HFFc6 (cell line): ENCODE results near the gene NPIPA1. TPM values are rescaled to one million over a fixed set of nuclear protein-coding genes. Genes with fewer than 3 reads are reported as not detected.
"Not testable (repeated sequence)": the region's sequence is repeated elsewhere in the genome, so short reads cannot be mapped to it uniquely, and the experiment has no call there.

Experiments used
- DNase-seq: peaks from one replicate; pipeline ENCODE4 v3.0.0-alpha.2; 2018
- H3K27ac Mint-ChIP-seq: 2 replicates; pipeline ENCODE4 v1.8.0; 2020; ENCODE audit warnings: mild to moderate bottlenecking, mixed read lengths
- H3K27me3 Mint-ChIP-seq: 2 replicates; pipeline ENCODE4 v1.8.0; 2021; ENCODE audit warnings: mild to moderate bottlenecking, moderate library complexity, mixed read lengths; ENCODE audit not compliant: insufficient read depth
- H3K36me3 Mint-ChIP-seq: 2 replicates; pipeline ENCODE4 v1.8.0; 2021; ENCODE audit warnings: low read depth, mixed read lengths
- H3K4me1 Mint-ChIP-seq: 2 replicates; pipeline ENCODE4 v1.8.0; 2020; ENCODE audit warnings: low read depth, mixed read lengths
- H3K4me3 Mint-ChIP-seq: 2 replicates; pipeline ENCODE4 v1.8.0; 2020; ENCODE audit warnings: mild to moderate bottlenecking, moderate library complexity, mixed read lengths
- H3K9me3 Mint-ChIP-seq: 2 replicates; pipeline ENCODE4 v1.8.0; 2020; ENCODE audit warnings: mild to moderate bottlenecking, mixed read lengths
- long read RNA-seq: library from polyadenylated mRNA; unstranded; transcript quantifications from one replicate; pipeline ENCODE4 v2.0.0, GENCODE V29; 2019
- total RNA-seq, 6 experiments: library from RNA; stranded (reverse); fragmentation: NEBNext Ultra II Directional; extraction: Animal tissue kit (Norgen Biotek cat#: 25700); gene quantifications; 2 replicates in 1 of 6; 3 replicates in 5 of 6; pipeline ENCODE4 v1.2.3, GENCODE V29; 2021
- TF ChIP-seq, protein P1 (sequence below): fragments of 200-600 bp; sonication (generic); IDR thresholded peaks from 2 replicates; pipeline ENCODE4 v1.5.0; 2021; ENCODE audit warnings: antibody characterized with exemption, mild to moderate bottlenecking

The NPIPA1 gene
- 10 to 100 TPM; 42.6 to 57.1 (median 44.8) TPM for total RNA-seq
- long read RNA-seq, partial matches to known transcripts = 6 of 11 reads
- long read RNA-seq, other reads (novel, unspliced or antisense) = 5 of 11 reads

- H3K4me3 Mint-ChIP-seq, H3K27ac Mint-ChIP-seq, H3K9me3 Mint-ChIP-seq, H3K4me1 Mint-ChIP-seq, DNase-seq, H3K36me3 Mint-ChIP-seq, H3K27me3 Mint-ChIP-seq: not testable (repeated sequence)
These were observed at the start of gene NPIPA1 for GRCh38 chr16:14937143-14937542. NPIPA1 (plus strand) TSS chr16:14937443; CDS start chr16:14937443, 0 bp downstream.

- H3K36me3 Mint-ChIP-seq, H3K9me3 Mint-ChIP-seq, H3K4me1 Mint-ChIP-seq, DNase-seq, H3K27me3 Mint-ChIP-seq, H3K4me3 Mint-ChIP-seq, H3K27ac Mint-ChIP-seq: not testable (repeated sequence)
These were observed 45.1 kb upstream of the NPIPA1 start for GRCh38 chr16:14892111-14892510.

GRCh38 chr16:14895382-14895781, 41.9 kb upstream of the NPIPA1 start:
- H3K4me3 Mint-ChIP-seq, H3K9me3 Mint-ChIP-seq, H3K4me1 Mint-ChIP-seq, H3K27ac Mint-ChIP-seq, DNase-seq, H3K36me3 Mint-ChIP-seq, H3K27me3 Mint-ChIP-seq: not testable (repeated sequence)

- not testable (repeated sequence) for H3K36me3 Mint-ChIP-seq, H3K4me3 Mint-ChIP-seq, DNase-seq, H3K27me3 Mint-ChIP-seq, H3K27ac Mint-ChIP-seq, H3K9me3 Mint-ChIP-seq, H3K4me1 Mint-ChIP-seq
These were observed 41.2 kb upstream of the NPIPA1 start for GRCh38 chr16:14896023-14896422.

DNA sequence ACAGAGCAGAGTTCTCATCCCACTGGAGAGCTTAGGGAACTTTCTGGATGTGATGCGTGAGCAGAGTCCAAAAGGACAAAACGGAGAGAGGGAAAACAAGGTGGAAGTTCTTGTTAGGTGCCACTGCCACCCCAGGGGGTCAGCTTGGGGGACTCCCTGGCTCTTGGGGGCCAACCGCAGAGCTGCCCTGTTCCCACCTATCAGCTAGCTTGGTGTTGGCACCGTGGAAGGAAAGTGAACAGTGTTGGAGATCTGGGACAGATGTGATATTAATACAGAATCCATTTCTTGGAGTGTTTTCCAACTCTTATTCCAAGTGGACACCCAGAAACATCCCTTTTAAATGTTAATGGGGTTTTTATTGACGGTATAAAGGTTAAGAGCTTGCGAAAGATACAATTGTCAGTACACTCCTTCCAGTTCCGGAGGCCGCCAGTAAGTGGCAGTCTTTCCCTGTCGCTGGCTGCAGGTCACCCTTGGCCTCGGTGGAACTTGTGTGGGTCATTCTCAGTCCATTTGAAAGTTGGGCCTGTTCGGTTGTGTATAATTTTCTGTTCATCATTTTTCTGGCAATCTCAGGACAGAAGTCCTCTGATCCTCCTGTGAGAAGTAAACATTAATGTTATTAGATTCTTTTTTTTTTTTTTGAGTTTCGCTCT, 40.1 kb upstream of the NPIPA1 start:
- not testable (repeated sequence) for H3K4me3 Mint-ChIP-seq, H3K36me3 Mint-ChIP-seq, H3K4me1 Mint-ChIP-seq, DNase-seq, H3K9me3 Mint-ChIP-seq, H3K27ac Mint-ChIP-seq, H3K27me3 Mint-ChIP-seq
- TF ChIP-seq, protein P1, sequence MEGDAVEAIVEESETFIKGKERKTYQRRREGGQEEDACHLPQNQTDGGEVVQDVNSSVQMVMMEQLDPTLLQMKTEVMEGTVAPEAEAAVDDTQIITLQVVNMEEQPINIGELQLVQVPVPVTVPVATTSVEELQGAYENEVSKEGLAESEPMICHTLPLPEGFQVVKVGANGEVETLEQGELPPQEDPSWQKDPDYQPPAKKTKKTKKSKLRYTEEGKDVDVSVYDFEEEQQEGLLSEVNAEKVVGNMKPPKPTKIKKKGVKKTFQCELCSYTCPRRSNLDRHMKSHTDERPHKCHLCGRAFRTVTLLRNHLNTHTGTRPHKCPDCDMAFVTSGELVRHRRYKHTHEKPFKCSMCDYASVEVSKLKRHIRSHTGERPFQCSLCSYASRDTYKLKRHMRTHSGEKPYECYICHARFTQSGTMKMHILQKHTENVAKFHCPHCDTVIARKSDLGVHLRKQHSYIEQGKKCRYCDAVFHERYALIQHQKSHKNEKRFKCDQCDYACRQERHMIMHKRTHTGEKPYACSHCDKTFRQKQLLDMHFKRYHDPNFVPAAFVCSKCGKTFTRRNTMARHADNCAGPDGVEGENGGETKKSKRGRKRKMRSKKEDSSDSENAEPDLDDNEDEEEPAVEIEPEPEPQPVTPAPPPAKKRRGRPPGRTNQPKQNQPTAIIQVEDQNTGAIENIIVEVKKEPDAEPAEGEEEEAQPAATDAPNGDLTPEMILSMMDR = peak; percentile 53

DNA sequence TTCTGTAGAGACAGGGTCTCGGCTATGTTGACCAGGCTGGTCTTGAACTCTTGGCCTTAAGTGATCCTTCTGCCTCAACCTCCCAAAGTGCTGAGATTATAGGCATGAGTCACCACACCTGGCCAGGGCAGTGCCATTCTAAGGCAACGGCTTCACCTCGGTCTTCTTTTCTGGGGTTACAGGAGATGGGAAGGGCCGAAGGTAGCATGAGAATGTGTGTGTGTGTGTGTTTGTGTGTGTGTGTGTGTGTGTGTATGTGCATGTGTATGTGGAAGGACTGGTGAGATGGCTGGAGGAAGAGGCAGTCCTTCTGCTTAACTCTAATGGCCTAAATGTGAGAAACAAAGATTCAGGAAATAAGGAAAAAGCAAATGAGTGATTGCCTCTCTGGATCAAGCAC, 39.1 kb upstream of the NPIPA1 start:
- not testable (repeated sequence) for DNase-seq, H3K27ac Mint-ChIP-seq, H3K27me3 Mint-ChIP-seq, H3K4me1 Mint-ChIP-seq, H3K9me3 Mint-ChIP-seq, H3K36me3 Mint-ChIP-seq, H3K4me3 Mint-ChIP-seq

- not testable (repeated sequence) for H3K27ac Mint-ChIP-seq, H3K36me3 Mint-ChIP-seq, H3K27me3 Mint-ChIP-seq, H3K9me3 Mint-ChIP-seq, DNase-seq, H3K4me3 Mint-ChIP-seq, H3K4me1 Mint-ChIP-seq
These were observed 33.9 kb upstream of the NPIPA1 start for GRCh38 chr16:14903191-14903957.

GRCh38 chr16:14909744-14910143, 27.5 kb upstream of the NPIPA1 start:
- H3K9me3 Mint-ChIP-seq, H3K27ac Mint-ChIP-seq, H3K4me1 Mint-ChIP-seq, H3K27me3 Mint-ChIP-seq, DNase-seq, H3K36me3 Mint-ChIP-seq, H3K4me3 Mint-ChIP-seq: not testable (repeated sequence)

DNA sequence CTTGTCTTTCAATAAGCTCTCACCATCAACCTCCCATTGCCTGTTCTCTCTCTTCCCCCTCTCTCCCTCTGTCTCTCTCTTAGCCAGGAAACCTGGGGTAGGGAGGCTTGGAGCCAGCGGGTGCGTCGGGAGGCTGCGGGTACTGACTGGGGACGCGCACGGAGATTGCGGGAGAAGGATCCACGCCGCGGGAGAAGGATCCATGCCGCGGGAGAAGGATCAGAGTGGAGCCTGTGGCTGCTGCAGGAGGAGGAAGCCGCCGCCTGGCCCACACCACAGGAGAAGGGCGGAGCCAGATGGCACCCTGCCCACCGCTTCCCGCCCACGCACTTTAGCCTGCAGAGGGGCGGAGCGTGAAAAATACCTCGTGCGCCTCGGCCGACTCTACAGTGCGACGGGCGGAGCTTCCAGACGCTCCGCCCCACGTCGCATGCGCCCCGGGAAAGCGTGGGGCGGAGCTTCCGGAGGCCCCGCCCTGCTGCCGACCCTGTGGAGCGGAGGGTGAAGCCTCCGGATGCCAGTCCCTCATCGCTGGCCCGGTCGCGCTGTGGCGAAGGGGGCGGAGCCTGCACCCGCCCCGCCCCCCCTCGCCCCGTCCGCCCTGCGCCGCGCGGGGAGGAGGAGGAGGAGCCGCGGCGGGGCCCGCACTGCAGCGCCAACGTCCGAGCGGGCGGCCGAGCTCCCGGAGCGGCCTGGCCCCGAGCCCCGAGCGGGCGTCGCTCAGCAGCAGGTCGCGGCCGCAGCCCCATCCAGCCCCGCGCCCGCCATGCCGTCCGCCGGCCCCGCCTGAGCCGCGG, 26.2 kb upstream of the NPIPA1 start:
- H3K27ac Mint-ChIP-seq = not testable (repeated sequence)

GRCh38 chr16:14911954-14912353, 25.3 kb upstream of the NPIPA1 start:
- H3K9me3 Mint-ChIP-seq, H3K4me1 Mint-ChIP-seq, H3K27me3 Mint-ChIP-seq, H3K27ac Mint-ChIP-seq, H3K36me3 Mint-ChIP-seq: not testable (repeated sequence)
- peak; percentile 11 for DNase-seq
- peak overlapping the region; percentile 78 for H3K4me3 Mint-ChIP-seq

More for the DNA sequence above, 26.2 kb upstream of the NPIPA1 start:
- not testable (repeated sequence) for DNase-seq, H3K4me3 Mint-ChIP-seq, H3K36me3 Mint-ChIP-seq, H3K9me3 Mint-ChIP-seq, H3K4me1 Mint-ChIP-seq, H3K27me3 Mint-ChIP-seq

DNA sequence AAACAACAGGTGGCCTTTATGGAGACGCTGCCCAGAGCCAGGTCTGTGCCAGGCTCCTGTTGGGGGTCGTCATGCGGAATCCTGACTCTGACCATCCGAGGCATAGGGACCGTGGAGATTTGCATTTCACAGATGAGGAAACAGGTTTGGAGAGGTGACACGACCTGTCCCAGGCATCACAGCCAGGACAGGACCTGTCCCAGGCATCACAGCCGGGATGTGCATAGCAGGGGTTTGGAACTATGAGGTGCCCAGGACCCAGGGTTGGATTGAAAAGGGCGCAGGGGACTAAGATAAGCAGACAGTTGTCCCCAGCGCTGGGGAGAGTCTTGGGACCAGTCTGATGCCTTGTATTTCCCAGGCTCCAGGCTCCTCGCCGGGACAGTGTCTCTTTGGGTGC, 24.7 kb upstream of the NPIPA1 start:
- not testable (repeated sequence) for H3K27me3 Mint-ChIP-seq, H3K9me3 Mint-ChIP-seq, H3K4me1 Mint-ChIP-seq, H3K27ac Mint-ChIP-seq, H3K4me3 Mint-ChIP-seq, H3K36me3 Mint-ChIP-seq, DNase-seq

DNA sequence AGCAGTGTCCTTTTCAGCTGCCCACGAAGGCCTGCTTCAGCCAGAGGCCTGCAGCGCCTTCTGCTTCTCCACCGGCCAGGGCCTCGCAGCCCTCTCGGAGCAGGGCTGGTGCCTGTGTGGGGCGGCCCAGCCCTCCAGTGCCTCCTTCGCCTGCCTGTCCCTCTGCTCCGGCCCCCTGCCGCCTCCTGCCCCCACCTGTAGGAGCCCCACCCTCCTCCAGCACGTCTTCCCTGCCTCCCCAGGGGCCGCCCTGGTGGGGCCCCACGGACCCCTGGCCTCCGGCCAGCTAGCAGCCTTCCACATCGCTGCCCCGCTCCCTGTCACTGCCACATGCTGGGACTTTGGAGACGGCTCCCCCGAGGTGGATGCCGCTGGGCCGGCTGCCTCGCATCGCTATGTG, 18.7 kb upstream of the NPIPA1 start:
- not testable (repeated sequence) for H3K4me1 Mint-ChIP-seq, DNase-seq, H3K27ac Mint-ChIP-seq, H3K4me3 Mint-ChIP-seq, H3K9me3 Mint-ChIP-seq, H3K27me3 Mint-ChIP-seq, H3K36me3 Mint-ChIP-seq
